GM23338 (cell line): Measurements from ENCODE around the gene NPB. TPM values are rescaled to one million over a fixed set of nuclear protein-coding genes. Genes with fewer than 3 reads are reported as not detected.

Source experiments
- ATAC-seq: fragments of 200-7000 bp; cut with Tn5 transposase; 3 replicates; pipeline ENCODE4 v1.9.1; 2020
- DNase-seq: peaks from one replicate; pipeline ENCODE4 v3.0.0-alpha.2; 2015; ENCODE audit warnings: low spot score
- H2AFZ ChIP-seq: fragments of 200-600 bp; sonication (generic); 2 replicates; pipeline ENCODE4 v1.8.0; 2016; ENCODE audit warnings: antibody characterized with exemption, mild to moderate bottlenecking, moderate library complexity
- H3F3A ChIP-seq: fragments of 200-600 bp; sonication (generic); replicated peaks from 2 replicates; pipeline ENCODE4 v1.8.0; 2017; ENCODE audit warnings: antibody characterized with exemption, mixed run types, low read depth
- H3K27ac ChIP-seq: fragments of 200-600 bp; sonication (generic); 2 replicates; pipeline ENCODE4 v1.6.1; 2016; ENCODE audit warnings: low read depth
- H3K27me3 ChIP-seq: fragments of 200-600 bp; sonication (generic); 2 replicates; pipeline ENCODE4 v1.8.0; 2016; ENCODE audit warnings: mild to moderate bottlenecking, mixed run types, moderate library complexity; ENCODE audit not compliant: insufficient read depth
- H3K36me3 ChIP-seq: fragments of 200-600 bp; sonication (generic); 2 replicates; pipeline ENCODE4 v1.8.0; 2016; ENCODE audit warnings: mild to moderate bottlenecking; ENCODE audit not compliant: insufficient read depth
- H3K4me1 ChIP-seq: fragments of 200-600 bp; sonication (generic); 2 replicates; pipeline ENCODE4 v1.8.0; 2016; ENCODE audit warnings: mild to moderate bottlenecking, moderate library complexity; ENCODE audit not compliant: insufficient read depth
- H3K4me2 ChIP-seq: fragments of 200-600 bp; sonication (generic); 2 replicates; pipeline ENCODE4 v1.7.1; 2017; ENCODE audit warnings: mixed run types
- H3K4me3 ChIP-seq: fragments of 200-600 bp; sonication (generic); 2 replicates; pipeline ENCODE4 v1.6.1; 2016; ENCODE audit warnings: mixed run types
- H3K79me2 ChIP-seq: fragments of 200-600 bp; sonication (generic); replicated peaks from 2 replicates; pipeline ENCODE4 v1.8.0; 2017; ENCODE audit warnings: mild to moderate bottlenecking; ENCODE audit not compliant: insufficient read depth
- H3K9me2 ChIP-seq: fragments of 200-600 bp; sonication (generic); 2 replicates; pipeline ENCODE4 v1.8.0; 2017; ENCODE audit not compliant: insufficient read depth
- H4K20me1 ChIP-seq: fragments of 200-600 bp; sonication (generic); replicated peaks from 2 replicates; pipeline ENCODE4 v1.8.0; 2017; ENCODE audit warnings: mild to moderate bottlenecking; ENCODE audit not compliant: insufficient read depth
- H3K27ac Mint-ChIP-seq: 2 replicates; pipeline ENCODE4 v1.8.0; 2020; ENCODE audit warnings: inconsistent platforms, mild to moderate bottlenecking, moderate library complexity, mixed read lengths
- H3K27me3 Mint-ChIP-seq: 3 replicates; pipeline ENCODE4 v1.8.0; 2022; ENCODE audit warnings: low read depth, mild to moderate bottlenecking, moderate library complexity, mixed read lengths, inconsistent platforms; ENCODE audit not compliant: insufficient read depth, poor library complexity
- H3K36me3 Mint-ChIP-seq: 3 replicates; pipeline ENCODE4 v1.8.0; 2021; ENCODE audit warnings: low read depth, mild to moderate bottlenecking, inconsistent platforms, moderate library complexity, mixed read lengths
- H3K4me1 Mint-ChIP-seq: 3 replicates; pipeline ENCODE4 v1.8.0; 2020; ENCODE audit warnings: mild to moderate bottlenecking, inconsistent platforms, mixed read lengths
- H3K4me3 Mint-ChIP-seq: 3 replicates; pipeline ENCODE4 v1.8.0; 2021; ENCODE audit warnings: moderate library complexity, mild to moderate bottlenecking, inconsistent platforms, mixed read lengths
- H3K9me3 Mint-ChIP-seq: 3 replicates; pipeline ENCODE4 v1.8.0; 2020; ENCODE audit warnings: moderate library complexity, mild to moderate bottlenecking, inconsistent platforms, mixed read lengths
- EZH2 ChIP-seq: fragments of 200-600 bp; sonication (generic); IDR thresholded peaks from one replicate; pipeline ENCODE4 v1.8.0; 2017; ENCODE audit warnings: antibody characterized with exemption, mild to moderate bottlenecking, low read depth; ENCODE audit not compliant: unreplicated experiment
- EZH2phosphoT487 ChIP-seq: fragments of 200-600 bp; sonication (generic); IDR thresholded peaks from one replicate; pipeline ENCODE4 v1.8.1; 2018; ENCODE audit warnings: antibody characterized with exemption; ENCODE audit not compliant: unreplicated experiment
- JUNB ChIP-seq: IDR thresholded peaks from one replicate; pipeline ENCODE4 v1.6.1; 2016; ENCODE audit warnings: antibody characterized with exemption; ENCODE audit not compliant: unreplicated experiment
- POLR2AphosphoS5 ChIP-seq: IDR thresholded peaks from 2 replicates; pipeline ENCODE4 v1.6.1; 2016; ENCODE audit warnings: antibody characterized with exemption, low read depth
- ZNF331 ChIP-seq: fragments of 250-450 bp; sonication (Bioruptor Pico); IDR thresholded peaks from 2 replicates; pipeline ENCODE4 v1.5.0; 2020; ENCODE audit warnings: low read depth, mild to moderate bottlenecking, moderate library complexity
- ZNF462 ChIP-seq: fragments of 250-450 bp; sonication (Bioruptor Pico); IDR thresholded peaks from 2 replicates; pipeline ENCODE4 v1.5.0; 2020; ENCODE audit warnings: mild to moderate bottlenecking, moderate library complexity
- long read RNA-seq: library from polyadenylated mRNA; unstranded; transcript quantifications from one replicate; pipeline ENCODE4 v2.0.0, GENCODE V29; 2020; ENCODE audit not compliant: unreplicated experiment
- polyA plus RNA-seq: library from polyadenylated mRNA; unstranded; fragments of >200 nt; fragmentation: Nextera tagmentation; extraction: Ambion mirVana; gene quantifications from 2 replicates; pipeline ENCODE4 v1.2.1, GENCODE V29; 2016
- total RNA-seq: library from RNA; depleted of rRNA; stranded (reverse); fragments of >200 nt; shearing (Covaris generic); gene quantifications from 2 replicates; pipeline ENCODE4 v1.2.3, GENCODE V29; 2014; rRNA removed

NPB gene
- total RNA-seq: 0.93 and 3.8 TPM in 2 replicates
- polyA plus RNA-seq: 2.7 and 3.6 TPM in 2 replicates
- long read RNA-seq, partial matches to known transcripts: 0 of 1 reads
- long read RNA-seq, other reads (novel, unspliced or antisense): 0 of 1 reads

DNA sequence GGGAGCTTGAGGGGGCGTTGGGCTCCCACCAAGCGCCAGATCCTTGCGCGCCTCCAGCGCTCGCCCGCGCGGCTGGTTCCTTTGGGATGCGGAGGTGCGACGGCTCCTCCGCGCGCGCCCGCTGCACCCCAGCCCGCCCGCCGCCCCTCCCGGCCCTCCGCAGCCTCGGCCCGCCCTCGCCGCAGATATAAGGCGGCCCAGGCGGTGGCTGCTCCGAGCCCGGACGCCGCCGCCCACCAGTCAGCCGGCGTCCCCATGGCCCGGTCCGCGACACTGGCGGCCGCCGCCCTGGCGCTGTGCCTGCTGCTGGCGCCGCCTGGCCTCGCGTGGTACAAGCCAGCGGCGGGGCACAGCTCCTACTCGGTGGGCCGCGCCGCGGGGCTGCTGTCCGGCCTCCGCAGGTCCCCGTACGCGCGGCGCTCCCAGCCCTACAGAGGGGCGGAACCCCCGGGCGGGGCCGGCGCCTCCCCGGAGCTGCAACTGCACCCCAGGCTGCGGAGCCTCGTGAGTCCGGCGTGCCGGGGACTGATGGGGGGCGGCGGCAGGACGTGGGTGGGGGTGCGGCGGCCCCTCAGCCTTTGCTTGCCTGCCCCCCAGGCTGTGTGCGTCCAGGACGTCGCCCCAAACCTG, at the start of gene NPB:
NPB (plus strand) TSS at position 216 of the 630 bp plus-strand sequence; CDS start at position 256, 40 bp downstream.
- Histone ChIP-seq H4K20me1 (0 out of 2 replicates have a peak, but pooled peaks cover 4% of the 10 kb centered on the region), H3K4me1 (no peaks in the 10 kb centered on the region; the same call in 1 of the 2 replicates), H3K79me2 (no peaks in the 10 kb centered on the region), H3F3A (peaks cover 15% of the 10 kb centered on the region), H2AFZ (no peak within 1 kb of the TSS), H3K27me3 (peaks cover 18% of the 10 kb centered on the region), H3K27ac (no peak within 1 kb of the TSS), H3K4me3 (peak within 1 kb of the TSS; percentile 60), H3K36me3 (peaks cover 8% of the 10 kb centered on the region; the same call in 1 of the 2 replicates), H3K4me2 (peak within 1 kb of the TSS; percentile 85), H3K9me2 (no peaks in the 10 kb centered on the region)
- H3K4me3 Mint-ChIP-seq: peak within 1 kb of the TSS; percentile 50
- H3K27me3 Mint-ChIP-seq: peaks cover 17% of the 10 kb centered on the region
- ATAC-seq (peak; percentile 60), DNase-seq (peak; percentile 73)
- H3K9me3 Mint-ChIP-seq: no peaks in the 10 kb centered on the region
- TF ChIP-seq ZNF462: no peak
- TF ChIP-seq ZNF331: no peak
- TF ChIP-seq EZH2phosphoT487: no peak
- no peak for TF ChIP-seq JUNB
- peak; percentile 33 for TF ChIP-seq EZH2
- peak; percentile 26; the same call in 1 of the 2 replicates for TF ChIP-seq POLR2AphosphoS5
- H3K4me1 Mint-ChIP-seq: peaks cover 3% of the 10 kb centered on the region; the same call in 2 of the 3 replicates
- no peak within 1 kb of the TSS for H3K27ac Mint-ChIP-seq
- peaks cover 20% of the 10 kb centered on the region for H3K36me3 Mint-ChIP-seq
